ENCODE data around the gene FAM13C.
"Not testable (repeated sequence)": the region's sequence is repeated elsewhere in the genome, so short reads cannot be mapped to it uniquely, and the experiment has no call there.

DNA sequence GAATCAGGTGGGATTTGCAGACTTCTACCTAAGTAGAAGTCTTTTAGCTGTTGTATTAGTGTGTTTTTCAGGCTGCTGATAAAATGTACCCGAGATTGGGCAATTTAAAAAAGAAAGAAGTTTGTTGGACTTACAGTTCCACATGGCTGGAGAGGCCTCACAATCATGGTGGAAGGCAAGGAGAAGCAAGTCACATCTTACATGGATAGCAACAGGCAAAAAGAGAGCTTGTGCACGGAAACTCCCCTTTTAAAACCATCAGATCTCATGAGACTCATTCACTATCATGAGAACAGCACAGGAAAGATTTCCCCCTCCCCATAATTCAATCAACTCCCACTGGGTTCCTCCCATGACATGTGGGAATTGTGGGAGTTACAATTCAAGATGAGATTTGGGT lies 123.2 kb downstream of the FAM13C start:
- TF ChIP-seq, protein P1, sequence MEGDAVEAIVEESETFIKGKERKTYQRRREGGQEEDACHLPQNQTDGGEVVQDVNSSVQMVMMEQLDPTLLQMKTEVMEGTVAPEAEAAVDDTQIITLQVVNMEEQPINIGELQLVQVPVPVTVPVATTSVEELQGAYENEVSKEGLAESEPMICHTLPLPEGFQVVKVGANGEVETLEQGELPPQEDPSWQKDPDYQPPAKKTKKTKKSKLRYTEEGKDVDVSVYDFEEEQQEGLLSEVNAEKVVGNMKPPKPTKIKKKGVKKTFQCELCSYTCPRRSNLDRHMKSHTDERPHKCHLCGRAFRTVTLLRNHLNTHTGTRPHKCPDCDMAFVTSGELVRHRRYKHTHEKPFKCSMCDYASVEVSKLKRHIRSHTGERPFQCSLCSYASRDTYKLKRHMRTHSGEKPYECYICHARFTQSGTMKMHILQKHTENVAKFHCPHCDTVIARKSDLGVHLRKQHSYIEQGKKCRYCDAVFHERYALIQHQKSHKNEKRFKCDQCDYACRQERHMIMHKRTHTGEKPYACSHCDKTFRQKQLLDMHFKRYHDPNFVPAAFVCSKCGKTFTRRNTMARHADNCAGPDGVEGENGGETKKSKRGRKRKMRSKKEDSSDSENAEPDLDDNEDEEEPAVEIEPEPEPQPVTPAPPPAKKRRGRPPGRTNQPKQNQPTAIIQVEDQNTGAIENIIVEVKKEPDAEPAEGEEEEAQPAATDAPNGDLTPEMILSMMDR (IDR thresholded peaks at IDR 0.05): not testable (repeated sequence)
- not testable (repeated sequence) for TF ChIP-seq POLR2A (IDR thresholded peaks at IDR 0.05; ENCODE audit: low read depth); POLR2AphosphoS5 (IDR thresholded peaks at IDR 0.05)

Data from esophagus muscularis mucosa (tissue), 3 donors.